HG02759 (cell line): ENCODE measurements around the gene UTP3.
"Not testable (repeated sequence)": the region's sequence is repeated elsewhere in the genome, so short reads cannot be mapped to it uniquely, and the experiment has no call there.

Experiments
- ATAC-seq: cut with Tn5 transposase; IDR thresholded peaks from one replicate; pipeline ENCODE4 v1.9.1; 2021; ENCODE audit warnings: mild to moderate bottlenecking, moderate library complexity; ENCODE audit not compliant: unreplicated experiment

The UTP3 gene

DNA sequence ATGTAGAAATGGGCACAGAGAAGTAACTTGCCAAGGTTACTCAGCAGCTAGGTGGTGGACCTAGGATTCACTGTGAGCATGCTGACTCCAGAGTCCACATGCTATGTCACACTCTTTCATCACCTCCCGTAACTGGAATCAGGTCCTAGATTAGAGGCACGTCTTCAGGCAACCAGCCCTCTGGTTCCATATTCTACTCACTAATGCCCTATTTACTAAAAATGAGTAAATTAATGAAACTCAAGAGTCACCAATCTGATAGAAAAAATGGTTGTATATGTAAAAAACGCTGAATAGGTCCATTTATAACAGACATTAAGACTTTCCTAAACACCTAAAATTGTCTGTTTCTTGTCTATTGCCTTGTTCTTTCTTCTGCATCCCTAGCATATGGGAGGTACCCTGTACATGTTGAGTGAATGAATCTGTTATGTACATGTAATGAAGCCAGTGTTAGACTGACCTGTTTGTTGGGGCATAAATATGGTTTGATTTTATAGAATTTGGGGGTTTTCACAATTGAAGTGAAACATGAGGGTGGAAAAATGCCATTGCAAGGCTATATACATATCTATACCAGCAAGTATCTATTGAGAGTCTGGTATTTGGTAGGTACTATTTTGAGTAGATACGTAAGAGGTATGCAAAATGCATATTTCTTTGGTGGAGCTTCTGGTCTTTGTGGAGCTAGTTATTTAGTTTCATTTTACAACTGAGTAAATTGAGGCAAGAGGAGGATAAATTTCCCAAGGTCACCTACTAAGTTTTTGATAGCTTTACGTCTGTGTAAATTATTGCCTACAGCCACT lies 26.0 kb downstream of the UTP3 start:
- ATAC-seq, result peak; percentile 50

- ATAC-seq, result peak; percentile 21
Measured at GRCh38 chr4:70715097-70715496, 26.8 kb downstream of the UTP3 start.

DNA sequence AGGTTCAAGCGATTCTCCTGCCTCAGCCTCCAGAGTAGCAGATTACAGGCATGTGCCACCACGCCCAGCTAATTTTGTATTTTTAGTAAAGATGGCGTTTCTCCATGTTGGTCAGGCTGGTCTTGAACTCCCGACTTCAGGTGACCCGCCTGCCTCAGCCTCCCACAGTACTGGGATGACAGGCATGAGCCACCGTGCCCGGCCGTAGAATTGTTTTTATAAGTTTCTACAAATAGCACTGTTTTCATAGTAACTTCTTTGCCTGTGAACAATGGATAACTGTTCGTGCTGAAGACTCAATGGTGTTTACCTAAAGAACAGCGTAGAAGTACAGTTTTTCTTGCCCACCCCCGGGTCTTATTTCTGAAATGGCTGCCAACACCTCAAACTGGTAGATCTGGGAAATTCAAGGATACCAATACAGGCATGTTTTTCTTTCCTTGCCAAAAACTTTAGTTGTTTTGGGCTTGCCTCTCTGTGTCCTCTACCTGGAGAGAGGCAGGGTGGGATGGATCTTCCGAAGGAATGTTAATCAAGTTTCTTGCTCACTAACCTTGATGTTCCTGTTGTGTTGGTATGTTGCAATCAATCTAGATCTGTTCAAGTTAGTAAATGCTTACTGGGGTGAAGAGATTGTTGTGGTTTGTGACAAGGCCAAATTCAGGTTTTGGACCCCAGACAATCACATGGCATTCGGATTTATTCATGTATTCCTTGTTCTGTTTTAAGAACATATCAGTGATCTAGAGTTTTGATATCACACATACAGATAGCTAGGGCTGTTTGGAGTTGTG lies 30.7 kb downstream of the UTP3 start:
- no peak for ATAC-seq

DNA sequence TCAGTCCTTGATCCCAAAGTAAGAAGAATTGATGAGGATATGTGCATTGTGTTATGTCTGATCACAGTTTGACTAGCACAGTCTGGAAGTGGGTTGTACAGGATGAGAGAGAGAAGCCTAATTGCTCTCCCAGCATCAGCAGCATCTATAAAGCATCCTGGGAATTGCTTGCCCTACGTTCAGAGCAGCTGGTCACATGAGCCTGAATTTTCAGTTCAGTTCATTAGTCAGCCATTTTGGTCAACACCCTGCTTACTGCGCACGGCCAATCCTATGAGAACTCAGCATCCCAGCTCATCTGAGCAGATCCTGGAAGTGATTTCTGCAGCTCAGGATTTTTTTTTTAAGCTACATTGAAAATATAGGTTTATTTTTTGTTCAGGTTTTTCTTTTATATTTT lies 33.4 kb downstream of the UTP3 start, which contains the start of gene RUFY3:
RUFY3 (plus strand) TSS at position 218 of the 400 bp plus-strand sequence. CDS start 610 bp downstream, outside the sequence.
- no peak for ATAC-seq

- no peak for ATAC-seq
Measured at GRCh38 chr4:70722199-70722791, 34.0 kb downstream of the UTP3 start.

DNA sequence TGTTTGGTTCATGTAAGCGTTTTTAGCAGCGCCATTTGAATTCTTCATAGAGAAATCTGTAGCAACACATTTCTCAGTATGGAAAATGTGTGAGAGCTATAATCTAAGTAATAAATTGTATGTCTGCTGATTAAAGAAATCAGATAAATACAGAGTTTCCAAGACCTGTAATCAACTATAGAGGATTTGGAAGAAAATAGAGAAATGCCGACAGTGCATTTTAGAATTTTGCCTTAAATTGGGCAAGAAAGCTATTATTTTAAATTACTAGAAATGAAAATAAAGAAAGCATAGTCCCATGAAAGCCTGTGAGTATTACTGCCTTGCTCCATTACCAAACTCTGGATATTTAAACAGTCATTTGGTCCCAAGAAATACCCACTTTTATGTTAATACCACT lies 36.1 kb downstream of the UTP3 start:
- ATAC-seq, result no peak

GRCh38 chr4:70725633-70726032 lies 37.3 kb downstream of the UTP3 start:
- no peak for ATAC-seq

DNA sequence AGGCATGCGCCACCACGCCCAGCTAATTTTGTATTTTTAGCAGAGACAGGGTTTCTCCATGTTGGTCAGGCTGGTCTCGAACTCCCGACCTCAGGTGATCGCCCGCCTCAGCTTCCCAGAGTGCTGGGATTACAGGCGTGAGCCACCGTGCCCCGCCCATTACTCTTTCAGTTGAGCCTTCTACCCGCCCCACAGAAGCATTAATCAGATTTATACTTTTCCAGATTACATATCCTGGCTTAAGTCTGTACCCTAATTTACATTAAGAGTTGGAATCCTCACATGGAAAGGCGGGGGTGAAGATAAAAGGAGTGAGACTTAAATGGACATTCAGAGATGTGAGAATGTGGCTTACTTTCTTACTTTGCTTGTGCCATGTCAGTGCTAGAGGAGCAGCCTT lies 38.2 kb downstream of the UTP3 start:
- ATAC-seq, result not testable (repeated sequence)

- ATAC-seq, result no peak
Measured at GRCh38 chr4:70728091-70728490, 39.8 kb downstream of the UTP3 start.

DNA sequence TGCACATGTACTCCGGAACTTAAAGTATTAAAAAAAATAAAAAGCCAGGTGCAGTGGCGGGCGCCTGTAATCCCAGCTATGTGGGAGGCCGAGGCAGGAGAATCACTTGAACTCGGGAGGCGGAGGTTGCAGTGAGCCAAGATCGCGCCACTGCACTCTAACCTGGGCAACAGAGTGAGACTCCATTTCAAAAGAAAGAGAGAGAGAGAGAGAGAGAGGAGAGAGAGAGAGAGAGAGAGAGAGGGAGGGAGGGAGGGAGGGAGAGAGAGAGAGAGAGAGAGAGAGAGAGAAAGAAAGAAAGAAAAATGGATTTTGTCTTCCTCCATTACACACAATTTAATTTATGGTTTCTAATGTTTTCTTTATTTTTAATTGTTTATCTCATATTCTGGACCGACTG lies 44.5 kb downstream of the UTP3 start:
- ATAC-seq, result not testable (repeated sequence)

- peak; percentile 84 for ATAC-seq
Measured at GRCh38 chr4:70734168-70734954, 46.0 kb downstream of the UTP3 start.

GRCh38 chr4:70734971-70735370 lies 46.6 kb downstream of the UTP3 start:
- peak; percentile 7 for ATAC-seq

GRCh38 chr4:70735915-70736314 lies 47.6 kb downstream of the UTP3 start:
- not testable (repeated sequence) for ATAC-seq

- ATAC-seq, result no peak
Measured at GRCh38 chr4:70737006-70737405, 48.7 kb downstream of the UTP3 start.

DNA sequence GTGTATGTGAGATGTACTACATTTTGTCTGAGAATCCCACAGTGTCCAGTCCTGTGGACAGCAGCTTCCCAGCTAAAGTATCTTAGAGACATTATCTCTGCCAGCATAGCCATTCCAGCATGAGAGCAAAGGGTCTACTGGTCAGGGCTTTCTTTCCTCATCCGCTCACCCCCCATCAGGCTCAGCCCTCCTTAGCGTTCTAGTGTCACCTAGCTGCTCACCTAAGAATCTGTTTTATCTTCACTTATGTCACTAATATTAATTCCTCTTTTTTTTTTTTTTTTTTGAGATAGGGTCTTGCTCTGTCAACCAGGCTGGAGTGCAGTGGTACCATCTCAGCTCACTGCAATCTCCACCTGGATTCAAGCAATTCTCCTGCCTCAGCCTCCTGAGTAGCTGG lies 49.1 kb downstream of the UTP3 start:
- no peak for ATAC-seq

- ATAC-seq, result no peak
Measured at GRCh38 chr4:70739496-70740337, 51.4 kb downstream of the UTP3 start.
